Measurements from ENCODE around the gene CYP27B1.

The CYP27B1 gene

DNA sequence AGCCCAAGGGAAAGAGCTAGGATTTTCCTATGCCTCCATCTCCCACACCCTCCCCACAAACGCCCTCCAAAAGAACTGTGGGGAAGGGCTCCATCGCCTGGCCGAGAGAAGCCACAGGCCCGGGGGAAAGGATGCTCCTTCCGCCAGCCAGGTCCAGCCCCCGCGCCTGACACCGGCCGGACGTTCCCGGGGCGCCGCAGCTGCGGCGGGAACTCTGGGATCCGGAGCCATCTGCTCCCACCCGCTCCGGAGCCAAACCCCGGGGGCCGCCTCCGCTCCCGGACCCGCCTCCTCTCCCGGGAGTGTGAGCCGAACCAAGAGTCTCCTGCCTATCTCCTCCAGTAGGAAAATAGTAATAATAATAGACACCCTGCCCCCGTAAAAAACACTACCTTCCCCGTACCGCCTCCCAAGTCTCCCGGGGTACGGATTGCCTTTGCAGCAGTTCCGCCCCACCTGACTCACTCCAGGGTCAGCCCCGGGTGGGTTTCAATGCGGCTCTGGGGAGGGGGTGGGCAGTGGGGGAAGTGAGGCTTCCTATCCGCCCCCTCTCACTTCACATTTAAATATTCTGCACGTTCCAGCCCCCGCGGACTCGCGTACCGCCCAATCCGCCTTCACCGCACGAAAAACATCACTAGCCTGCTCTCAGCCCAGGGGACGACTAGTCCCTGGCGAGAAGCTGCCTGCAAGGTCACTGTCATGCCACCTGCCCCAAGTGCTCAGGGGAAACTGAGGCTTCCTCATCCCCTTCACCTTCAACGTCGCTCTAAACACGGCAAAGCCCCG, 30.7 kb downstream of the CYP27B1 start:
- DNase-seq (ENCODE audit: low read depth, low spot score) = no peak

DNA sequence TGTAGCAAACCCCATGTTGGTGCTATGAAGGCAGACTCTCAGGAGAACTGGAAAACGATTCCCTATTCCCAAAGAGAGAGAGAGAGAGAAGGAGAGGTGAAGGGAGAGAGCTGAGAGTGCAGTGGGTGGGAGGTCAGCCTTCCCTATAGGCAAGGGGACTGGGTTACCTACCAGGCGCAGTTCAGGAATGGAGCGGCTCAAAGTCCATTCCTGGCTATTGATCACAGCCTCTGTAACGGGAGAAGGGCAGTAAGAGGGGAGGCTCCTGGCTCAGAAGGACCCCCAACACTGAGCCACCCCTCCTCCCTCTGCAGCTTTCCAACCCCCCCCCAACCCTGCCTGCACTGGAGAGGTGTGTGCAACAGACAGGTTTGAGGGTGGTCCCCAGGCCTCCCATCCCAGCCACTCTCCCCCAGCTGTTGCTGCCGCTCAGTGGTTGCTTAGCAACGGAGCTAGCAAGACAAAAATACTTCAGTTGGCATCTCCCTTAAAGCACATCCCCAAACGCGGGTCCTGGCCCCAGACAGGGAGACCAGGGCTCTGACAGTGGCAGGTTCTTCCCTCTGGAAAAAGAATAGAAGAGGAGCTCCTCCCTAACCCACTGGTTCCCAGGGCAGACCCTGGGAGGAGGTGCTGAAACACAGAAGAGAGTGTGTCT, 31.6 kb downstream of the CYP27B1 start:
- no peak for DNase-seq (ENCODE audit: low read depth, low spot score)

DNA sequence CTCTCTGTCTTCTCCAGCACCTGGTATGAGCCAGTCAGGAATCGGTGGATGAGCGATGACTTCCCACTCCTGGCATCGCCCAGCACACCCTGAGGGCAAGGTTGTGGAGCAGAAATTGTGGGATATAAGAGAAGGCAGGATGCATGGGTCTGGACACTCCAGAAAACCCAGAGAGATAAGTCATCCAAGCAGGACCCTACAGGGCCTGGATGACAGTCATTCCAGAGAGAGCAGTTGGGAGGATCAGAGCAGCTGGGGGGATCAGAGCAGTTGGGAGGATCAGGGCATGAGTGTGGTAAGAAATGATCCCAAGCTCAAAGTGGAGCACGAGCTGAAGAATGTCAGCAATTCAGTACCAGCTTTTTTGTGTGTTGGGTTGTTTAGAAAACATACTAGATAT, 32.3 kb downstream of the CYP27B1 start:
- DNase-seq (ENCODE audit: low read depth, low spot score) = no peak

DNA sequence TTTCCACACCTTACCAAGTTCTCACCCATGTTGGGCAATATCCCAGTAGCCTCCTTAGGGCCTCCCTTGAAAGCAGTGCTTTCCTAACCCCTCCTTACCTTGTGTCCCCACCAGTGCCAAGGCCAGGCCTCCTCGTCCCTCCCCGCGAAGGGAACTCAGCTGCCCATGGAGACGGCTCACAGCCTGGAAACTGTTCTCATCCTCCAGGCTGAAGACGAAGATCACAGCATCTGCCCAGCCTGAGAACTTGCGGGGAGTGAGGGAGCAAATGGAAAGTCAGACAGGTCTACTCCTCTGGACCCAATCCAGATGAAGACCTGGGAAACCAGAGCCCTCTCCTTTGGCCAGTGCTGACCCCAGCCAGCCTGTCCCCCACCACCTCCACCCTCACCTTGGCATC, 33.0 kb downstream of the CYP27B1 start:
- no peak for DNase-seq (ENCODE audit: low read depth, low spot score)

DNA sequence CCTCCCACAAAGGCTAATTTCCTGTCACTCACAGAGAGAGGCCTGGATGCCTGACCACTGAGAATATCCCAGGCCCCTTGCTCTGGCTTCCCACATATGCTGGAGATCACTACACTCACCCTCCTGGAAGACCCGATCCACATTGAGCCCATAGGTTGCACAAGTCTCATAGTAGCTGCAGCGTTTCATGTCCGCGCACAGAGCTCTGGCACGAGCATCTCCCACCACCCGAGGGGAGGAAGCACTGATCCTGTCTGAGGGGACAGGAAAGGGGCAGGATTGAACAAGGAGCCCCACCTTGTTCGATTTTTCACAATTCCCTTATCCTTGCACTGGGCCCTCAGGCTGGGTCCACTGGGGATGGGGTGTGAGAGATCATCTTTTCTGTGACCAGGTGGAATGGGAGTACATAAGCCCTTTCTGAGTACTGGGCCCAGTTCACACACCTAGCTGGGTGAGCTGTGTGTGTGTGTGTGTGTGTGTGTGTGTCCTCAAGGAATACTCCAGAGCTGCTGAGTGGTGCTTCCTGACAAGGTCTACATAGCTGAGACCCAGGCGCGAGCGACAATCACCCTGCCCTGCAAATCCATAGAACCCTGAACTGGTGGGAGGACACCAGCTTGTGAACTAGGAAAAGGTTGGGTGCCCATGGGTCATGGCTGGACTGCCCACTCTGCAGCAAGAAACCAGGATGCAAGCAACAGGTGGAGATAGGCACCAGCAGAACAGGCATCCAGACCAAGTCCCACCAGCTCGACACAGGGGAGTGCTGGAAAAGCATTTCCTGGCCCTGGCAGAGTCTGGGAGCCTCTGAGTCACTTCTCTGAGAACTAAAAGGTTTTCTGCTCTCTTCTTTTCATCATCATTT, 33.9 kb downstream of the CYP27B1 start:
- DNase-seq (ENCODE audit: low read depth, low spot score) = no peak

DNA sequence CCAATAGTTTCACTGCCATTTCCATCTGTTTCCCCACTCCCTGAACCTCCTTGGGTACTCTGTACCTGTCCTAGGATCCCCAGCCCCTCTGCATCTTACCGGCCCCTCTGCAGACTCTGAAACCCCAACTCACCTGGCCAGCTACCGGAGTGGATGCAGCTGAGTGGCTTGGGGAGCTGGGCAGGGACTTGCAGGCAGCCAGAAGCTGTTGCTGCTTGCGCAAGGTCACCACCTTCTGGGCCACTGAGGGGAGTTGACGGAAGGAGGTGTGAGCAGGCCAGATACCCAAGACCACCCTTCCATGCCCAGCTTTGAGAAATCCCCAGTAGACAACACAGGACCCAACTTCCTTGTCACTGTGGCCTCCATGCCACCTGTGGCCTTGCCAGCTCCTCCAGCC, 34.6 kb downstream of the CYP27B1 start:
- no peak for DNase-seq (ENCODE audit: low read depth, low spot score)

DNA sequence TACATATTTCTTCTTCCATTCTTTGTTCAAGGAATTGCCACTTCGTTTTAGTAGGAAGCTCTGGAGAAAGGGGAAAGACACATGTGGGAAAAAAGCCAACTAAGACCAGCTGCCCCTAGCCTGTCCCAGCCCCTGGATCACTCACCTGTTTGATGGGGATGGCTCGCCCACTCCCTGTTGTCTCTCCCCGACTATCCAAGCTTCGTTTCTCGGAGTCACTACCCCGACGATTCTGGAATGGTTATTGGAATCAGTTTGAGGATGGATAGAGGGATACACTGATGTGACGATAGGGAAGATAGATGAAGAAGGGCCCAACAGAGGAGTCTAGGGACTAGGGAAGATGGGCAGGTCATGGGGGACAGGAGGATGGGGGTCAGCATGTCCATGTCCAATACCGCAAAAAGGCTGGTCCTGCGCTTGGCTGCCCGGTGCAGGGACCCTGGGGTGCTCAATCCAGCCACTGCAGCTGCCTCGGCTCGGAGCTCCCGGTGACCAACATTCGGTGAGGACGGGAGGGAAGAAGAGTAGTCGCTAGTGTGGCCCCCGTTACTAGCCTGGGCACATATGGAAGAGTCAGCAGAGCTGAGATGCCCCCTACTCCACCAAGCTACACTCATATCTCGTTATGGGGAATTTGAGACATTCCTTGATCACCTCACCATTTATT, 35.3 kb downstream of the CYP27B1 start:
- DNase-seq (ENCODE audit: low read depth, low spot score) = no peak

DNA sequence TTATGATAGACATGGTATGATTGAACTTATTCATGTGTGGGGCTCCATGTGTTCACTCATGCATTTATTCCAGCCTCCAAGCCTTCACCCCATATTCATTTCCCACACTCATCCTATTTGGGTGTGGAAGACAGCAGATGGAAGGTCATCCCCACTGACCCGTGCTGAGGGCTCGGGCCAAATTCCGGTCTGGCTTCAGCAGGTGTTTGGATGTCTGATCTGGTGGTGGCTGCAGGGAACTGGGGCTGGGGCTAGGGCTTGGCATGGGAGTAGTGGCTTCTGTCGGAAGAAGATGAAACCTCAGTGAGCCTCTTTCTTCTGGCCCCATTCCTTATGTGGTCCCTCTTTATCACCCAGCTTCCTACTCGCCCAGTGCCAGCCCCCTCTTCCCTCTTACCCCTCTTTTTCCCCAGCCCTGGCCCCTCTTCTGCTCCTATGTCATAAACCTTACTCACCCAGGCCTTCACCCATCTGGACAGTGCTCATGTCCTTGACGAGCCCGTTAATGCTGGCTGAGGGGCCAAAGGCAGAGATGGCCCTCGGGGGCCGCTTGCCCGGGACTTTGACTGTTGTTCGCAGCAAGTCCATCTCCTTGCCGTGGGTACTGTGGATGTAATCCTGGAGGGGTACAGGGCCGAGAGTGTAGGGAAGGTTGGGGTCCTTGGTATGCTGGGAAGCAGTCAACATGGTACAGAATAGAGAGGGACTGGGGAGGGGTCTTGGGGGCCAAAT, 36.4 kb downstream of the CYP27B1 start:
- DNase-seq (ENCODE audit: low read depth, low spot score) = no peak

DNA sequence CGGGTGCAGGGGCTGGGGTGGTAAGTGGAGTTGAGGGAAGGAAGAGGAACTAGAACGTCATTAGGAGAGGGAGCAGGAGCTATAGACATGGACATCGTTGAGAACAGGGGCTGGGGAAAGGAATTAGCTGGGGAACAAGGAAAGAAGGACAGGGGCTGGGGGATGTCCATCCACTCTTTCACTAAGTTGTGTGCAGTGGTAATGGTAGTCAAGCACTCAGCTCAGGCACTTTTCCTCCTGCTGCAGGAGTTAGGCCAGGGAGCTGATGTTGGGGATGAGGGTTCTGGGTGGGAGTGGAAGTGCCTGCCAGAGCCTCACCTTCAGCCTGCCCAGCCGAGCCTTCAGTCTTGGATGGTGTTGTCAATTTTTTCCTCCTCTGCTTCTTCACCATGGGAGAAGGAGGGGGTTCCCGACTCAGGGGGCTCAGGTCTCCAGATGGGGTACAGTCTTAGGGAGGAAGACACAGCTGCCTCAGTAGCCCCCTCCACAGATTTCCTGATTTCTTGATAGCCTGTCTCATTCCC, 37.5 kb downstream of the CYP27B1 start:
- no peak for DNase-seq (ENCODE audit: low read depth, low spot score)

DNA sequence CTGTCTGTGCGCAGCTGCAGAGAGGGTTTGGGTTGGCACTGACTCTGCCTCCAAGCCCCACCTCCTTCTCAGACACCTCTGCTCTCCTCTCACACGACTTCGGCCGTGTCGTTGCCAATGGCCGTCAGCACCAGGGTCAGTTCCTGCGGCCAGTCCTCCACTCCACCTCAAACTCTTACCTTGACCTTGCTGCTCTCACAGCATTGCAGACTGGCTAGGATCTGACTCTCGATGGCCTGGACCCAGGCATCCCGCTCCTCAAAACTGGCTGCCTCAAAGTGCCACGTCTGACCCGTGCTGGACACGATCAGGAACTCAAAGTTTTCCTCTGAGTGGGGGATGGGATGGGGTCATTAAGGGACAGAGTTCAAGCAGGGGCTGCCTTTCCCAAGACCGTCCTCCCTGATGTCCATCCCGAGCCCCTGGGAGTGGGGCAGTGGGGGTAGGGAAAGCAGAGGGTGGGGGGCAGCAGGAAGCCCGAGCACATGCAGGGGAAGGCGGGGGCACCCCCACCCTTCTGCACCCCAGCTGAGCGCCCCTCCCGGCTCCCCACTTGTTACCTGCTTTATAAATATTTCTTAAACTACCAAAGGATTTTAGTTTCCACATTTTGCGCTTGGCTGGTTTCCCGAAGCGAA, 39.0 kb downstream of the CYP27B1 start:
- DNase-seq (ENCODE audit: low read depth, low spot score) = no peak

DNA sequence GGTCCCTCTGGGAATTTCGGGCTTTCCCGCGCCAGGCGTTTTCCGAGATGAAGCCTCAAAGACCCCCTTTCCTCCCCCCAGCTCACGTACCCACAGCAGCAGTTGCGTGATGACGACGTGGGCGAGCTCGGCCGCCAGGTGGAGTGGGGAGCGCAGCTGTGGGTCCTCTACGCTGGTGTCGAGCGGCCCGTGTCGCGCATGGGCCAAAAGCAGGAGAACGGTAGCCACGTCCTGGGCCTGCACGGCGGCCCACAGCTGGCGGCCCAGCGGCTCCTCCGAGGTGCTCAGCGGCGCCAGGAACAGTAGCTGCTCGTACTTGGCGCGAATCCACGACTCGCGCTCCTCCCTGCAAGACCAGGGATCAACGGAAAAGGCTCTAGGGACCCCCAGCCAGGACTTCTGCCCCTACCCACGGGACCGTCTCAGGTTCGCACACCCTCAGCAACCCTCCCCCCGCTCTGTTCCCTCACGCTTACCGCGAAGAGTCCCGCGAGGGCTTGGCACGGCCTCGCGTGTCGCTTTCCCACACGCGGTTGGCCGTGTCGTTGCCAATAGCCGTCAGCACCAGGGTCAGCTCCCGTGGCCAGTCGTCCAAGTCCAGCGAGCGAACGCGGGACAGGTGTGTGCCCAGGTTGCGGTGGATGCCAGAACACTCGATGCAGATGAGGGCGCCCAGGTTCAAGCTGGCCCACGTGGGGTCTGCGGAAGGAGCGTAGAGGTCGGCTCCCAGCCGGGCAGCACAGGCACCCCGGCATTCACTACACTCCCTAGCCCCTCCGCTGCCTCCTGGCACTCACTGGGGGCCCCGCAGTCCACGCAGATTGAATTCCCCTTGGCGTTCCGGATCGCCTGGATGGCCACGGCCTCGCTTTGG, 39.8 kb downstream of the CYP27B1 start:
- DNase-seq (ENCODE audit: low read depth, low spot score) = no peak

DNA sequence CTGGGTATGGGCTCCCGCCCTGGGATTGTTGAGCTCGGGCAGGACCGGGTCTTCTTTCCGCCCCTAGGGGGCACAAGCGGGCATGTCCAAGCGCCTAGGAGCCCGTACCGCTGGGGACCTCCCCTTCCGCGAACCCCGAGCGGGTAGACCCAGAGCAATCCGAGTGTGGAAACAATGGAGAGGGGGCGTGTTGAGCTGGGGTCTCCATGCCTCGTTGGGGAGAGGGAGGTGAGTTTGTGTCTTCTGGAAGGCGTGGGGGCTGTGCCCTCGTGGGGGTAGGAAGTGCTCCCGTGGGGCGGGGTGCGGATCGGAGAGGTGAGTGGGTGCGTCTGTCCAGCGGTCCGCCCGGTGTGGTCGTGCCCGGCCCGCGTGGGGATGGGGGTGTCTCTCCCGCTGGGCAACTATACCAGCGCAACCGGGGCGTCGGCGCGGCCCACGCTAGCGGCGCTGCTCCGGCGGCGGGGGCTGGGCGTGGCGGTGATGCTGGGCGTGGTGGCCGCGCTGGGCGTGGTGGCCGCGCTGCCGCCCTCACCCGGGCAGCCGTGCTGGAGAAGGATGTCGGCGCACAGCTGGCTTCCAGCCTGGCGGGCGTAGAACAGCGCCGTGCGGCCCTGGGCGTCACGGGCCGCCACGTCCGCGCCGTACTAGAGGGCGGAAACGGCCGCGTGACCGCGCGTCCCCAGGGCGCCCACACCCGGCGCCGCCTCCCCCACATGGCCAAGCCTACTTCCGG, 40.6 kb downstream of the CYP27B1 start:
- no peak for DNase-seq (ENCODE audit: low read depth, low spot score)

DNA sequence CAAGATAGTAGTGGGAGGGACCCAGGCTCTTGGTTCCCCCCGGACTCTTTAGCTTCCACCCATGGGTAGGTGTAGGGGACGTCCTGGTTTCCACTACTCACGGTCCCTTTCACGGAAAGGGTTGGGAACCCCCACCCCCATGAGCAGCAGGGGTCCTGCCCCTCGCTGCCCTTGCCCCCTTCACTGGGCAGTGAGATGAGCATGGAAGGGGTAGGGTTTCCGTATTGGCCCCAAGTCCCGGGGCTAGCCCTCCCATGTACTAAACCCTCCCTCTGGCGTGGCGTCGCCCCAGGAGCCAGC, 41.1 kb downstream of the CYP27B1 start:
- no peak for DNase-seq (ENCODE audit: low read depth, low spot score)

DNA sequence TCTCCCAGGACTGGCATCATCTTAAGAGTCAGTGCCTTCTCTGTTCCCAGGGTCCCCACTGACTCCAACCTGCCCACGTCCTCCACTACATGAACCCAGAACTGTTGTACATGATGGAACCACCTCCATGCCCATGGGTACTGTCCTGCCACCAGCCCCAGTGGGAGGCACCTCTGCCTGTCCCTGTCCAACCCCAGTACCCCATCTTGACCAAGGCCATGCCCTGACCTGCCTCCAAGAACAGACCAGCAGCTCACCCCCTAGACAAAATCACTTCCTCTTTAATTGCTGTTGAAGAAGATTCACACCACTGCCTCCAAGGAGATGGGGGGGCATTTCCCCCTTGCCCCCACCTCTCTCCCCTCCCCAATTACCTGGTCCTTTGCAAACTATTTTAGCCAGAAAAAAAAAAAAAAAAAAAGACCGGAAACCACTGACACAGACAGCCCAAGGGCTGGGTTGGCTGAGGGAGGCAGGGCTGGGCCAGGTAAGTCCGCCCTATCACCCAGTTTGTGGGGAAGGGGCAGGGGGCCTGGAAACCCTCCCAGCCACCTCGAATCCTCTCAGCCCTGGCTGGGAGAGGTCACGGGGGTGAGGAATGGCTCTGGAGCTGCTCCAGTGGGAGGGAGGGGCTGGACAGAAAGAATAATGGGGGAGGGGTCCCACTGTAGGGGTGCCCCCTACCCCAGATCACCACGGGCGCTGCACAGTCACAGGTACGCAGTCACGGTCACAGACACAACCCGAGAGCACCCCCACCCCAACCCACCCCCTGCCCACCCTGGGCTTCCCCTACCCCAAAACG, 41.7 kb downstream of the CYP27B1 start:
- no peak for DNase-seq (ENCODE audit: low read depth, low spot score)

DNA sequence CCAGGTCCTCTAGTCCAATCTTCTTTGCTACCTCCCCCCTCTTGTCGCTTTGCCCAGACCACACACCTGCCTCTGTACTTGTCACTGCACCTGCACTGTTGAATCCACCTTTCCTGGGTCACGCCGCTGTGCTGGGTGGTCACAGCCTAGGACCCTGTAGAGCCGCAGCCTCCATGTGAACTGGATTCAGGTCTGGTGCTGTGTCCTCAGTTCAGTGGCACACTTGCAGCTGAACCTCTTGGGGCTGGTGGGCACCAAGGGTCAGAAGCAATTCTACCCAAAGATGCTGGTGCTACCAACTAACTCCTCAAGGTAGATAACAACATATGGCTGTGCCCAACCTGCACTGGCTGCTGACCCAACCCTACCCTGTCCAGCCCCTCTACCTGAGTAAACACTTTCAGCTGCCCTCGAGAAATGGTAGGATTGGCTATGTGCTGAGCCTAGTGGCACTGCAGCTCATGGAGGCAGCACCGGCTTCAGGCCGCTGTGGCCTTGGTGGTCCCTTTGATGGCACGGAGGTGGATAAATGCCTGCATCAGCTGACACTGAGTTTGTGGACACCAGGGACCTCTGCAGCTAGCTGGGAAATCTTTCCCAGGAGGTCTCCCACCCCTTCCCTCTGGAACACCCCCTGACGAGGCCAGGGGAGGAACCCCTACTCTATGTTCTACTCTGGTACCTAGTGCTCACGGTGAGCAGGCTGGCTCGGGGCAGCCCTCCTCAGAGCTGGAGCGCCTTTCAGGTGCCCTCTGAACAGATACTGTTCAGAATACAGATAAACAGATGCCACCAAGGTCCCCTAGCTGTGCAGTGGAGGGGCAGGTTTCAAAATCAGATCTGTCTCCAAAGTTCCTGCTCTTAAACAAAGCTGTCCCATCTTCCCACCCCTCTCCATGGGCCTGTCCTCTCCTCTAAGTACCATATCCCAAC, 42.6 kb downstream of the CYP27B1 start:
- no peak for DNase-seq (ENCODE audit: low read depth, low spot score)

DNA sequence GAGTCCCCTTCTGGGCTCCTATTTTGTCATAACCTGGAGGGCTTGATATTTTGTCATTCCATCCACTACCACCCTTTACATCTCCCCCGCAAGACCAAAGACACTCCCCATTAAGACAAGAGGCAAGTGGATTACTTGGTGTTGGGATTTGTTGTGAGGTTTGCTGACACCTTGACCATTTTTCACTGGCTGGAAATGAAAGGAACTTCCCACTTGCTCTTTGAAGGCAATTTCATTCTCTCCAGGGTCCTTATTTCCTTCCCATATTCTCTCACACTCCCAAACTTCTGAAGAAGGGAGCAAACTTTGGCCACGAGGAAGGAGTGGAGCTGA, 43.3 kb downstream of the CYP27B1 start:
- DNase-seq (ENCODE audit: low read depth, low spot score) = no peak
